Right forelimb (tissue), 1 donor: ENCODE data around the gene COA5.

Source experiments
- DNase-seq: peaks from one replicate; pipeline ENCODE4 v3.0.0-alpha.2; 2018

Gene COA5

DNA sequence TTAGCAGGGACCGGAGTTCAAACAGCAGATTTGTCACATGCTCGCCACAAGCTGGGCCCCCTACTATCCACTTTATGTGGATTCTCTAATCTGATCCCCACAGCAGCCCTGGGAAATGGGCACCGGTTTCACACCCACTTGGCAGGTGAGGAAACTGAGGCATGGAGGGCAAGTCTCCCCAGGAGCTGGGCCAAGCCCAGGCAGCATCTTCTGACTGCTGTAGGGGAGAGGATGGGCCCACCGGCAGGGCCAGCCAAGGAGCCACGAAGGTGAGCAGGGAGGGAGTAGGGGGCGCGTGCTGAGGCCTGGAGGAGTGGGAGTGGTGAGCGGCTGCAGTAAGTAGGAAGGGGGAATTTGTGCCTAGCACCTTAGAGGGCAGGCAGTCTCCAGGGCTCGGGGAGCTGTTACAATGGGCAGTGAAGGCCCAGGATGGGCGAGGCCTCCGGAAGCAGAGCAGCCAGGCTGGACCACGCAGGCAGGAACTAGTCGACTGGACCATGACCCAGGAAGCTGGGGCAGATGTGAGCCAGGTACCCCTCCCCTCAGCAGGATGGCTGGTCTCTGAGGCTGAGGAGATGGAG lies 37.1 kb downstream of the COA5 start:
- DNase-seq = no peak

DNA sequence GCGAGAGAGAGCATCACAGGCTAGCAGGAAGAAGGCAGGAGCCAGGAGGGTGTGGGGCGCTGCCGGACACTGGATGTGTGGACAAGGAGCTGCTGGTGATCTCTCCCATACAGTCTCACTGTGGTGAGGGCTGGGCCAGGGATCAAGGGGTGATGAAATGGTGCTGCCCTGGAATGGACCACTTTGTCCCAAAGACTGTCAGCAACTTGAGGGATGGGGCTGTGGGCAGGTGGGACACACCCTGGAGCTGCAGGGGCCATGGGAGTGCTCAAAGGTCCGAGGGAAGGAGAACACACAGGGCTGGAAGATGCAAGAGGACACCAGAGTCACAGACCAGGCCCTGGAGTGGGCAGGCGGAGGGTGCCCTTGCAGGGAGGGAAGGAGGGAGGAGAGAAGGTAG lies 38.0 kb downstream of the COA5 start:
- DNase-seq = no peak

DNA sequence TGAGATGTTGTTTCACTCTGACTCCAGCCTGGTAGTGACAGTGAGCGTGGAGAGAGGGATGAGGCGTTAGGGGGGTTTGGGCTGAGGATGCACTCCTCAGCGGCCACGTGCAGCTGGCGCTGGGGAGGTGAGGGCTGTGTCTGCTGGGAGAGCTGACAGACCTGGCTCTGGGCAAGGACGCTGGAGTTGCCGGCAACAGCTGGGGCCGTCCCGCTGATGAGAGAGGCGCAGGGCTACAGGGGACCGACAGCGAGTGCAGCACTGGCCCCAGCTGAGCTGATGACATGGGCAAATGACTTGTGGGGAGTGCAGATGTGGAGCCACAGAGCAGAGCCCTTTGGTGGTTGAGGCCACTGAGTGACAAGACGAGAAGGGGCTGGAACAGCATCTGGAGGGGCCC lies 38.4 kb downstream of the COA5 start:
- no peak for DNase-seq

DNA sequence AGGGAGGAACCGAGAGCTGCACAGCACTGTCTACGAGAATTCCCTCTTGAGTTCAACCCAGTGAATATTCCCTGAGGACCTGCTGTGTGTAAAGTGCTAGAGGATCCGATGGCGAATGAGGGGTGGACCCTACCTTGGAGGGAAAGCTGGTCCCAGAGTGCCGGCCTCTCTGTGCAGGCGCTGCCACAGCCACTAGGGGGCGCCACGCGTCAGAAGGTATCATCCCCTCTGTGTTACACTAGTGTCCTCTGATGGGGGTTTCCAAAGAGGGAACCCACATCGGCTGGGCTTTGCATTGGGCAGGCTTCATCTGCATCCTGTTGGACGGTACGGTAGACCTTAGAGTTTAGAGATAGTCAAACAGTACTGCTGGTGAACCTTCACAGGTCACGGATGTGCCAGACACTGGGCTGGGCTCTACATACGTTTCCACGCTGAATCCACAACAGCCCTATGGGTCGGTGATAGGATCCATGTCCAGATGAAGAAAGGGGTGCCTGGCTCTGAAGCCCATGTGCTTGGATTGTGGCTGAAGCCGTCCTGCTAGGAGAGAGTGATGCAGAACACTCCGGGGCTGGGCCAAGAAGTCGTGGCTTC lies 39.0 kb downstream of the COA5 start:
- DNase-seq = peak; percentile 50

DNA sequence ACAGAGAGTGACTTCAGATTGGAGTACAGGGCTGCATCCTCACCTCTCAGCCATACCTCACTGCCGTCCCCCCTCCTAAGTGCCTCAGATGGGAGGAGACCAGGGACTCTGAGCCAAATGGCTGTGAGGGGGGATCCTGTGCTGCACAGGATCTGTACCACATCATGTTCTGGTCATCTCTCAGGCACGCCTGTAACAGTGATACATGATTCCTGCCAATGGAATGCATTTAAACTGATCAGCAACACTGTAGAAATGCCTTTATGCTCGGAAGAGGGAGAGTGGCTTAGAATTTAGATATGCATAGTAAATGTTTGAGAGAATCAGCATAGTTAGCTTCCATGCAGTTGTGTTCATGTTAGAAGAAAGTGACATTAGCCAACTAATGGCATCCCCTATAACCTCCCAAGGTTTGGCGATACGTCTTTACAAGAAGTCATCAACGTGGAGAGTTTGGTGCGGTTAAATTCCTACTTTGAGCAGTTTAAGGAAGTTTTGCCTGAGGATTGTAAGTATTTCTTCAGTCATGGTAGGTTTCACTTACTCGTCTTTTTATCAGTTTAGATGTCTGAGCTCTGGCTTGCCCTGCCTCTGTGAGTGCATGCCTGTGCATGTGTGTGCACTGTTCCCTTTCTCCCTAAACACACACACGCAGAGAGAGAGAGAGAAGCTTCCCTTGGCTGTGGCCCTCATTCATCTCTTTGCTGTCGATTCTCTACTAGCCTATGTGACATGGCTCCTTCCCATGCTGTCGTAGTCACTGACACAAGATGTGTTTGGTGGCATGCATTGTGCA lies 40.0 kb downstream of the COA5 start:
- DNase-seq = peak; percentile 30

DNA sequence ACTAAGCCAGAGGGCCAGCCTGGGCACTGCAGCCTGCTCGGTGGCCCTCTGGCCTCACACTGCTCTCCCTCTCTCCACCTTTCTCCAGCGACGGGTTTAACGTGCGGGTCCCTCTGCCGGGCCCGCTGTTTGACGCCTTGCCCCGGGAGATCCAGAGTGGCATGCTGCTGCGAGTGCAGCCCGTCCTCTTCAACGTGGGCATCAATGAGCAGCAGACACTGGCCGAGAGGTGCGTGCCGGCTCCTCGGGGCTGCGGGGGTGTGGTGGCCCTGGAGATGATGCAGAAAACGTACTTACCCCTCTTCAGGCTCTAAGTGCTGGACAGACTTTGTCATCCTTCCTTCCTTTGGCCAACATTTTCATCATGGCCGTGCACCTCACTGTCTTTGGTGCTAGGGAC lies 42.4 kb downstream of the COA5 start:
- no peak for DNase-seq

DNA sequence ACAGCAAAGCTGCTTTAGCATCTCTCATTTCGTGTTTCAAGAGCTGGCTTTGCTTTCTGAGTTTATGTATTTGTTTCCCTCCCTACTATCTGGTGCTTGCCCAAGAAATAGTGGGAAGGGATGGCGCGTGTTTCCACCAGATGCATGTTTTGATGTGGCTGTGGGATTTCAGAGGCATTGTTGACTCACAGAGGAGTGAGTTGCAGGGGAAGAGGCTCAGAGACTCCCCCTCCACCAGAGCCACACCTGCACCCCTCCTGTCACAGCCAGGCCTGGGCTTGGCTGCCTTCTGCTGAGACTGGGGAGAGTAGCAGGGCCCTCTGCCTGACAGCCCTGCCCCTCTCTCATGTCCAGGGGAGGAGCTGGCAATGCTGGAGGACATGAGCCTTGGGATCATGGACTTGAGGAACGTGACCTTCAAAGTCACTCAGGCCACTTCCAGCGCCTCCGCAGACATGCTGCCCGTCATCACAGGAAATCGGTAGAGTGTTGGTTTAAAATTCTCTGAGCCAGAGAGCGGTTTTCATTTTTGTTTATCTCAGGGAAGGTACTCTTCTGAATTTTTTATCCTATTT lies 42.9 kb downstream of the COA5 start:
- DNase-seq = no peak

DNA sequence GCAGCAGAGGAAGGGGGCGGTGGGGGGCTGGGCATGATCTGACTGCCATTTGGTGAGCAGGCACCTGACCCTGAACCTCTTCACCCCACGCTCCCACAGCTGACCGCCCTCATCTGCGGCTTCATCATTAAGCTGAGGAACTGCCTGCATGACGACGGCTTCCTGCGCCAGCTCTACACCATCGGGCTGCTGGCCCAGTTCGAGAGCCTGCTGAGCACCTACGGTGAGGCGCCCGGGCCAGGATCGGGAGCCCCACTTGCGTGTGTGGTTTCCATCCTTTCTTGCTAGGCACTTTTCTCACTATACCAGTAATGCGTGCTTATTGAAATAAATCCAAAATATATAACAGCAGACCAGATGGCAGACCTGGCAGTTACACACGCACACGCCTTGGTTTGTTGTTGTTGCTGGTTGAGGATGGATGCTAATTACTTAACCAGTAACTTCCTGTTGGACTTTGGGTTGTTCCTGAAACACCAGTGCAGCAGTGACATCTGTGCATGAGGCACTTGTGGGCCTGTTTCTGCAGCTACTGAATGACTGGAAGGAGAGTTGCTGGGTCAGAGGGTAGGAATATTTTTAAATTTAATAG lies 43.7 kb downstream of the COA5 start:
- no peak for DNase-seq

DNA sequence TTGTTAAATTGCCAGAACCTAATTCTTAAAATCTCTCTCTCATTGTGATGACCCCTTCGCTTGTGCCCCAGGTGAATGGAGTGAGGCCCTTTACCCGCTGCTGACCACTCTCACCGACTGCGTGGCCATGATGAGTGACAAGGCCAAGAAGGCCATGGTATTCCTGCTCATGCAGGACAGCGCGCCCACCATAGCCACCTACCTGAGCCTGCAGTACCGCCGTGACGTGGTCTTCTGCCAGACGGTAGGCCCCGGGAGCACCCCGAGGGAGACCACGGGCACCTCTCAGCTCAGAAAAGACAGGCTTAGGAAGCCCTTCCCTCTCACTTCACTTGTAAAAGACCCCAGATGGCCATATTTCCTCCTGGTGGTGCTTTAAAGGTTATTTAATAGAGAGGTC lies 44.9 kb downstream of the COA5 start:
- no peak for DNase-seq

DNA sequence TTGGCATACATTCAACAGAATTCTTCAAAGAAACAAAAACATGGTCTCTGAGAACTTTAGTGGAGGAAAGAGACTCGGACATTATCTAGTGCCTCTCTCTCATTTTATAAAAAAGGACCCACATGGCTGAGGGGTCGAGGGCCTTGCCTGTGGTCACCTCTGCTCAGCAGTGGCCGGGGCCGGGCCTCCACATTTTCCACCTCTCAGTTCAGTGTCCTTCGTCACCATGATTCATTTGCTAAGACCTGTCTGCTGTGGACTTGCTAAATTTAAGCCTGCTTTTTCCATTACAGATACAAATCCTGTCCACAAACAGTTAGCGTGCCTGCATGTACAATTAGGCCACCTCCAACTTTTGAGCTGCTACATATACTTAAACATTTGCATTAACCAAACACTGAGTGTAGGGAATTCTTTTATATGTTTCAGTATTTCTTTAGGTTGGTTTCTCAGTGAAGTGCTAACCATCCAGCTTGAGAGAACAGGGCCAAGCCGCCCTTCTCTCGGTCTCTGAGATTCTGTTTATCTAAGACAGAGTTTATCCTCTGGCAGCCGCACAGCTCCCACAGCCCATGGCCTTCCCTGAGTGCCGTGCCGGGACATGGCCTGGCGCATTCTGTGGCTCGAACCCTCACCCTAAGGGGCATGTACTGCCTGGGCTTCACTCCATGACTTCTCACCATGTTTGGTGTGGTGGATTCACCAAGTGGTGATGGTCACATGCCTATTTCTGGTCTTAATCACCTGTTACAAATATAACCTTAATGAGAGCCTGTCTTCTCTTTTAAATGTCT lies 46.2 kb downstream of the COA5 start:
- DNase-seq = no peak

DNA sequence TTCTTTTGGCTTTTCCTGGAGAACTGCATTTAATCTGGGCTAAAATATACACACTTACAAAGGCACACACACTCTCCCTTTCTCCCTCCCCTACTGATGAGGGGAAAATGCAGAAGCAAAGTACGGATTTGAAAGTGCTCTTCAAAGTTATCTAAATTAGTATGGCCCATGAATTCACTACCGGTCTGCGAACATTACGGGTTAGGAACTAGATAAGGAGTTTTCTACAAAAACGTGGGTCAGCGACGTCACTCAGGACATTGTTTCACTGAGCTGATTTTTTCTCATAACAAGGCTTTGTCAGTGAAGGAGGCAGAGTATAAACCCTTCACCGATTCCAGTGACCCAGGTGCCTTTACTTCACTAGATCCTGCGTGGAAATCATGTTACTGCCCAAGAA lies 47.3 kb downstream of the COA5 start:
- no peak for DNase-seq

DNA sequence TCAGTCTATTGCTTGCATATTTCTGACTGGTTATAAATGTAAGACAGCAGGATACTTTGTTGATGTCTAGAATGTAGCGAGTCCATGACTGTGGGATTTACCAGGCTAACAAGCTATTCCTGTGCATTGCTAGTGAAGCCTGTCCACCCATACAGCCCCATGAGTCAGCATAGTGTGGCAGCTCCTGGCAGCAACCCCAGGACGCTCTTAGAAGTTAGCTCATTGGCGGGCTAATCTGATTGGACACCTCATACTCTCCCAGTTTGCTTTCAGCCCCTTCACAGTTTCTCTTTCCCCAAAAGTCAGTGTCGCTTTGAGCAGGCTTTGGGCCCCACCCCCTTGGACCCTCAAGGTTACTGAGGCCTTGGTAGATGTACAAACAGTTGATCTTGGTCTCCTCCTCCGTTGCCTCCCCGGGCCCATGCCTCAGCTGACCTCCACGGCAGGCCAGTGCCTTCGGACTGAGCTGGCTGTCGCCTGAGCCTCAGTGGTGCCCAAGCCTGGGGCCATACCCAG lies 48.0 kb downstream of the COA5 start:
- DNase-seq = no peak

DNA sequence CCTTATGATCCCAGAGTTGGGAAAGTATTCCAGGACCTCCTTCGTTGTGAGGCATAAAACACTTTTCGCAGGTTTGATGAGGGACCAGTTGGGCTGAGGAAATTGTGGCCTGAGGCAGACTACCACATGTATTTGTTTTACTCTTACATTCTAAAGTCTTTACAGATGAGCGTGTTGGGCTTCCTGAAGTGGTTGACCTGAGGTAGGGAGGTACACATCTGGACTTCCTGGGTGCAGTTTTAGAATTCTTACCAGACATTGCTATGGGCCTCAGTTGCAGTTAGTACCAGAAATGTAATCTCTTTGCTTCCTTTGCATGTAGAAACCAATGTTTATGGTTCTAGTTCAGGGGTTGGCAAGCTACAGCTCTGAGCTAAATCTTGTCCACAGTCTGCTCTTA lies 48.7 kb downstream of the COA5 start:
- DNase-seq = no peak

DNA sequence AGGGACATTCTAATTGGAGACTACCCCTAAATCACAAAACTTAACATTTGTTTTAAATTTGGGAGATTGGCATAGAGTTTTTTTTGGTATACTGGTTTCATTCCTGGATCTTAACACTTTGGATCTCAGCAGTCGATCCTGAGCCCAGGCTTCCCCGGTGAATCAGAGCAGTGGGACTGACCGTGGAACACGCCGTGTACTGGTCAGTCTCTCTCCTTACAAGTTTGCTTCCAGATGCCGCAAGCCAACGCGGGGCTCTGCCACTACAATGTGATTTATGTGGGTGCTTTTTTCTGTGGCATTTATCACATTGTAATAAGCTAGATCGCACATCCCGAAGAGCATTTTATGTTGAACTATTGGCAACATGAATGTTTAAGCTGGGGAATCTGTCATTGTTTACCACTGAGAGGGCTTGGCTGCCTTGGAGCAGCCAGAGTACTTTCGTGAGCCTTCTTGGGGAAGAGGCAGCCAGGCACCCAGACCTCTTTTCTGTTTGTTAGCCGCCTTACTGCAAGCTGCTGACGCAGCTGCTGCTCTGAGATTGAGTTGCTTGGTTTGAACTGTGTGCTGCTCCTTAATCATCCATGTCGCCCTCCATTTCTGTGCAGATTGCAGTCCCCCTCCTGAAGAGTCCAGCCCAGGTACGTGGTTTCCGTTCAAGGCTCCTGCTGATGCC lies 49.3 kb downstream of the COA5 start:
- DNase-seq = no peak

DNA sequence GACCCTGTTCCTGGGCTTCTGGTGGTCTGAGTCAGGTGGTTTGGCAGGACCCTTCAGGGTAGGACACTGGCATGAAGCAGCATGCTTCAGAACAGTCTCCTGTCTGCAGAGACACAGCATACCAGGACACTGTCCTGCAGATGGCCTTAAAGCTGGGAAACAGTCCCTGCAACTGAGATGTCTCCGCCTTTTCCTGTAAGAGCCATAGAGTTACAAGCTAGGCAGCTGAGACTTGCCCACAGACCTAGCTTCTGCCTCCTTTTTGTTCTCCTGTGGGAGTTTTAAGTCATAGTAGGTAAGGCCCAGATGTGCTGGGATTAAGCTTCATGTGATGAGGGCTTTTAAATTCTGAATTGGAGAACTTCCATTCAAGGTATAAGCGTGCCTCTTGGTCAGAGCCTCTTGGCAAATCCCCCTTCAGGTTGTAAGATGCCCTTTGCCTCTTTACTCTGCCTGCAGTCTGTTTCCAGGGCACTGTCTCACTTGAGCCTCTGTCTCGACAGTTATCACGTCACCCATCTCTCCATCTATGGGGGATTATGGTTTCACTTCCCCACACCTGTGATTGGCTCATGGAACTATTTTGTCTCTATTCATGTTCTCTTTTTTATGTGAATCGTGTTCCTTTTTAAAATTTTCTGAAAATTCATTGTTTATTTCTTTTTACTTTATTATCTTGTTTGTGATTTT lies 51.8 kb downstream of the COA5 start:
- peak; percentile 18 for DNase-seq

DNA sequence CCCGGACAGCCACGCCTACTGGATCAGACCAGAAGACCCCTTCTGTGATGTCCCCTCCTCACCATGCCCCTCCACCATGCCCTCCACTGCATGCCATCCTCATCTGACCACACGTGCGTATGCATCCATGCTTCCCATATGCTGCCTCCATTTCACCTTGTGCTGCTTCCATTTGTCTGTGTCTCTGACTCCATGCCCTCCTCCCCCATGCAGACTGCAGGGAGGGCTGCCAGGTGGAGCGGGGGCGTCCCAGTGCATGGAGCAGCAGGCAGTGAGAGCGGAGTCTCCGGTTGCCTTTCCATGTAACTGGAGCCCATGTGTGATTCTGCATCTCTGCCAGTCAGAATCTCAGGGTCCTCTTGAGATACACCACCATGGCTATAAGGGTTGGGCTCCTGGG lies 52.6 kb downstream of the COA5 start:
- peak; percentile 10 for DNase-seq

DNA sequence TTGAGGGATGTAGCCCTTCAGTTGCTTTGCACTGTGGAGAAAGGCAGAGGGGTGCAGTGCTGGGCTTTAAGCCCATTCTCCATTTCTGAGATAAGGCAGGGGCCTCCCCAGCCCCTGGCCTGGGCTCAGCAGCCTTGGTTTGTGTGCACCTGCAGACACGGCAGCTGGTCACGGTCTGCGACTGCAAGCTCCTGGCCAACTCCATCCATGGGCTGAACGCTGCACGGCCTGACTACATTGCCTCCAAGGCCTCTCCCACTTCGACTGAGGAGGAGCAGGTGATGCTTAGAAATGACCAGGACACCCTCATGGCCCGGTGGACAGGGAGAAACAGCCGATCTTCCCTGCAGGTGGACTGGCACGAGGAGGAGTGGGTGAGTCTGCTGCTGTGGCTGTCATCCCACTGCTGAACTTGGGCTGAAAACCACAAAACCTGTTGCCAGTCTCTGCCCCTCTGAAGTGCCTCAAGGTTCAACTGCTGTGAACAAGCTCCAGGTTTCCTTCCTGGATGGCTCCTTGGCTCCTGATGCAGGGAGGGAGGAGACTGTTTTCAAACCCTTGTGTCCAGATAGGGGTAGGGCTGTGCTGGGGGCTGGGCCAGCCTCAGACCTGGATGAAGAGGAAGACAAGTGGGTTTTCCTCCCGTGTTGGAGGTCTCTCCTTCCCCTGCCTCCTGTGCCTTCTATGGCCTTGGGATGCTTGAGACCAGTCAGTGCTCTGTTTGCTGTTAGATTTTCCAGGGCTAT lies 54.0 kb downstream of the COA5 start:
- DNase-seq = peak; percentile 21

DNA sequence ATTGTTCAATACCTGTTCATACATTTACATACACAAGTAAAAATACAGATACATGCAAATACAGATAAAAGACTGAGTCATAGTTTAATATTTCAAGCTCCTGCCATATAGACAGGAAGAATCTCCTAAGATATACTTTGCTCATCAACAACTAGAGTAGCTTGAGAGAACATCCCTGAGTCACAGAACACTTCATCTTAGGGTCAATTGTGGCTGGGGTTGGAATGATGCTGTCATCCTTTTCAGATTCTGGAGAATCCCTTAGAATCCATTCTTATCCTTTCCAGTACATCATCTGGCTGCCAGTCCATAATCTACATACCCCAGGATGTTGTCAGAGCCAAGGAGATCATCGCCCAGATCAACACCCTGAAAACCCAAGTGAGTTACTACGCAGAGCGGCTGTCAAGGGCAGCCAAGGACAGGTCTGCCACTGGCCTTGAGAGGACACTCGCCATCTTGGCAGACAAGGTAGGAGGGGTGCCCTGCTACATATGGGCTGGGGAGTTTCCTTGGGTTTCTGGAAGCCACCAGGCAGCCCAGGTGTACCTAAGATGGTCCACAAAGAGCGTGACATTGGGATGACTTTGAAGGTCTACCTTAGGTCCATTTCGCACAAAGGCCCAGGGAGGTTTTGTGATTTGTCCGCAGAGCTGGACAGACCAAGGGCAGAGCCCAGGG lies 55.7 kb downstream of the COA5 start:
- peak; percentile 6 for DNase-seq

DNA sequence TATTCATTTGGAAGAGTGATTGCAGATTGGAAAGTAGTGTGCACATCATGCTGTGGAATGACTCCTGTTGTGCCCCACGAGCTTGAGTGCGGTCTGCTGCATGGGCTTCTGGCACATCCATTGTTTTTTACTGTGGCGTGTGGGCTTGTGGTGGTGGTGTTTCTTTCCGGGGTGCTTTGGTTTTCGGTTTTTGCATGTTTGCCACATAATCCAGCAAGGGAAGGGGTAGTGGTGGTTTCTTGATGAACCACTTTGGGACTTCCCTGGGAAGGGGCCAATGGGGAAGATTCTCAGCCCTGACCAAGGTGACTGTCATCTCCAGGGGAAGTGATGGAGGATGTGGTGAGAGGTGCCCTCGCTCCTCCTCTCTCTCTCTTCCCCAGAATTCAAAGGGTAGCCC lies 57.0 kb downstream of the COA5 start:
- DNase-seq = no peak

DNA sequence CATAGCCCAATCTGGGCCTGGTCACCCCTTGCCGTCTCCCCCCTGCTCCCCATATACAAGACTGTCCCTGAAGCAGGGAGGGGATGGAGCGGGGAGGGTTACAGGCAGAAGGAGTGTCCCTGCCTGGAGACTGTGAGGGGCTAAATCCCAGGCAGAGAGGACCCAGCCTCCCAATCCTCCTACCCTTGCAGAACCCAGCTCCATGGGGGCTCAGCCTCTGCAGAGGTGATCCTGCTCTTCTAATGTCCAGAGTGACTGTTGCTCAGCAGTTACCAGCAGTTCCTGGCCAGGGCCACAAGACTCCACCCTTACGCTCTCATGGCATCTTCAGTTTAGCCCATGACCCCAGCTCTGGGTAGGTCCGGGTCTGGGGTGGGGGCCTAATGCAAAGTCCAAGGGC lies 58.1 kb downstream of the COA5 start:
- peak; percentile 13 for DNase-seq
